GM12875 (cell line): ENCODE results near the gene NOTUM.

ENCODE experiments used
- H3K4me3 ChIP-seq: one replicate; pipeline ENCODE4 v1.5.1; 2011; ENCODE audit warnings: low read depth, low read length, control low read depth
- CTCF ChIP-seq: IDR thresholded peaks from 2 replicates; pipeline ENCODE4 v1.5.1; 2011; ENCODE audit warnings: low read depth, mild to moderate bottlenecking, control low read depth, inconsistent platforms, low read length, moderate library complexity, borderline replicate concordance; ENCODE audit not compliant: insufficient read depth

NOTUM gene

GRCh38 chr17:81962499-81963441 is 1.8 kb upstream of the NOTUM start:
- no peak overlapping the region for H3K4me3 ChIP-seq
- no peak for TF ChIP-seq CTCF

GRCh38 chr17:81961521-81962498 is 823 bp upstream of the NOTUM start:
- no peak overlapping the region for H3K4me3 ChIP-seq
- no peak for TF ChIP-seq CTCF

- no peak overlapping the region for H3K4me3 ChIP-seq
- TF ChIP-seq CTCF, result no peak
Observed at GRCh38 chr17:81960130-81960958, 643 bp downstream of the NOTUM start.

GRCh38 chr17:81959362-81960129 is 1.4 kb downstream of the NOTUM start:
- H3K4me3 ChIP-seq, result no peak overlapping the region
- TF ChIP-seq CTCF, result peak; percentile 87

GRCh38 chr17:81958633-81959342 is 2.2 kb downstream of the NOTUM start:
- H3K4me3 ChIP-seq, result no peak overlapping the region
- TF ChIP-seq CTCF, result no peak
